Uterus (tissue), 2 donors: Measurements from ENCODE around the gene ILDR2.

Source experiments
- CTCF ChIP-seq, 4 experiments: fragments of 200-600 bp in 2 of 4; fragments of 450-650 bp in 2 of 4; sonication (generic) in 2 of 4; IDR thresholded peaks; one replicate each; pipeline ENCODE4 v1.5.1; 2016 to 2019; ENCODE audit warnings: antibody characterized with exemption in 4 of 4, mild to moderate bottlenecking in 2 of 4, moderate library complexity in 1 of 4
- POLR2A ChIP-seq, 2 donors: fragments of 450-650 bp; IDR thresholded peaks; one replicate each; pipeline ENCODE4 v1.6.1; 2016; ENCODE audit warnings: antibody characterized with exemption in 2 of 2, mild to moderate bottlenecking in 1 of 2, moderate library complexity in 1 of 2

GRCh38 chr1:167003711-167004110, 28.4 kb upstream of the ILDR2 start:
- TF ChIP-seq CTCF (IDR thresholded peaks at IDR 0.05) (no peak), POLR2A (IDR thresholded peaks at IDR 0.05) (no peak)
